ENCODE data around the gene SCT. TPM values are rescaled to one million over a fixed set of nuclear protein-coding genes. Genes with fewer than 3 reads are reported as not detected.

SCT gene
- total and polyA plus RNA-seq, 2 donors (not counting 3 experiments of a cell fraction or from before 2014, with no cell fraction given), result not detected

- Histone ChIP-seq H4K20me1 (replicated peaks; ENCODE audit: control insufficient read depth, extremely low read depth, insufficient read depth, low read length) (no peaks in the 10 kb centered on the region), H3K36me3 (ENCODE audit: control insufficient read depth in 2 of 2, extremely low read depth in 1 of 2, insufficient read depth in 2 of 2, low read length in 2 of 2) (peaks cover 3 to 28% of the 10 kb centered on the region in 2 experiments), H3K9me1 (replicated peaks; ENCODE audit: control insufficient read depth, extremely low read depth, insufficient read depth, low read length) (no peaks in the 10 kb centered on the region), H3K4me3 (replicated peaks in 1 of 3; ENCODE audit: insufficient read depth in 1 of 3, low read depth in 1 of 3, low read length in 3 of 3) (no peak overlapping the region), H3K27ac (ENCODE audit: insufficient read depth, low read depth, low read length) (no peak overlapping the region), H3K27me3 (ENCODE audit: control insufficient read depth in 2 of 2, insufficient read depth in 2 of 2, low read length in 2 of 2) (no peaks in the 10 kb centered on the region), H3K4me1 (ENCODE audit: control insufficient read depth, extremely low read depth, insufficient read depth, low read length) (peaks cover 11% of the 10 kb centered on the region), H3K4me2 (ENCODE audit: insufficient read depth, low read length) (no peak overlapping the region), H2AFZ (ENCODE audit: low read depth, low read length) (no peak overlapping the region), H3K9me3 (replicated peaks; ENCODE audit: control insufficient read depth, insufficient read depth, low read length) (no peaks in the 10 kb centered on the region), H3K79me2 (ENCODE audit: control insufficient read depth, insufficient read depth, low read length) (peaks cover 38% of the 10 kb centered on the region), H3K9ac (replicated peaks; ENCODE audit: extremely low read depth, insufficient read depth, low read length) (no peak overlapping the region)
- intact Hi-C loops (cut with micrococcal nuclease), result no loop called here
- dilution Hi-C loops (cut with MboI; ENCODE audit: extremely low pct_ligation_motif_present, low sequenced_read_pairs), result no loop called here
- ChIA-PET CTCF (no interaction called here), POLR2A (no interaction called here)
- TF ChIP-seq POLR2AphosphoS5 (IDR thresholded peaks at IDR 0.05; ENCODE audit: insufficient read depth, low read depth, low read length) (no peak), MYC (IDR thresholded peaks at IDR 0.05; ENCODE audit: low read depth, low read length) (no peak), GATA2 (IDR thresholded peaks at IDR 0.05; ENCODE audit: insufficient read depth, insufficient read length, low read depth, low read length) (no peak), JUN (IDR thresholded peaks at IDR 0.05; ENCODE audit: borderline replicate concordance, insufficient read depth, insufficient read length, low read depth) (no peak), CTCF (IDR thresholded peaks at IDR 0.05; ENCODE audit: extremely low read depth in 1 of 2, insufficient read depth in 1 of 2, low read depth in 1 of 2, low read length in 2 of 2) (no peak), EZH2 (IDR thresholded peaks at IDR 0.05; ENCODE audit: borderline replicate concordance, low read depth, low read length, severe bottlenecking) (no peak), MAX (IDR thresholded peaks at IDR 0.05; ENCODE audit: insufficient read depth, insufficient read length) (no peak), FOS (IDR thresholded peaks at IDR 0.05; ENCODE audit: borderline replicate concordance, insufficient read depth, low read length) (no peak), POLR2A (IDR thresholded peaks at IDR 0.05; ENCODE audit: low read depth, low read length) (no peak)
- no TSS peak for BruUV-seq (replicated peaks)
- FAIRE-seq (no peak), DNase-seq (ENCODE audit: low read depth, low spot score) (no peak)
Observed at GRCh38 chr11:584287-584686, 42.7 kb downstream of the SCT start.

Data from endothelial cell of umbilical vein (primary cell).